ENCODE results near the gene RBM20.

RBM20 gene

GRCh38 chr10:110771486-110771885 lies 127.3 kb downstream of the RBM20 start:
- H3K4me3 ChIP-seq (ENCODE audit: low read length) = no peak overlapping the region

GRCh38 chr10:110771991-110772390 lies 127.9 kb downstream of the RBM20 start:
- Histone ChIP-seq H3F3A (ENCODE audit: insufficient read depth, low read length) (no peaks in the 10 kb centered on the region), H4K20me1 (ENCODE audit: insufficient read depth, low read length) (no peaks in the 10 kb centered on the region), H3K9me3 (replicated peaks; ENCODE audit: insufficient read depth, low read length) (no peaks in the 10 kb centered on the region), H3K4me2 (ENCODE audit: low read depth, low read length) (no peak overlapping the region), H3K27ac (ENCODE audit: low read length) (no peak overlapping the region), H3K9ac (ENCODE audit: low read length) (no peak overlapping the region), H3K27me3 (replicated peaks; ENCODE audit: insufficient read depth, low read length) (no peaks in the 10 kb centered on the region), H3K4me1 (ENCODE audit: low read length) (peaks cover 5% of the 10 kb centered on the region; the same call in 1 of the 2 replicates), H2AFZ (ENCODE audit: low read length) (no peak overlapping the region), H3K4me3 (ENCODE audit: low read length) (no peak overlapping the region), H3K9me2 (replicated peaks; ENCODE audit: insufficient read depth, low read length) (no peaks in the 10 kb centered on the region), H3K79me2 (ENCODE audit: low read length) (no peaks in the 10 kb centered on the region), H3K36me3 (replicated peaks; ENCODE audit: insufficient read depth, low read length) (no peaks in the 10 kb centered on the region)
- DNase-seq = no peak
- TF ChIP-seq CTCF (IDR thresholded peaks at IDR 0.05; ENCODE audit: low read length) (no peak), EZH2 (optimal IDR thresholded peaks at IDR 0.05; ENCODE audit: low read depth, low read length) (no peak), EZH2phosphoT487 (IDR thresholded peaks at IDR 0.05; ENCODE audit: low read length) (no peak)

More at GRCh38 chr10:110771486-110771885, 127.3 kb downstream of the RBM20 start:
- Histone ChIP-seq H4K20me1 (ENCODE audit: insufficient read depth, low read length) (no peaks in the 10 kb centered on the region), H3K9me3 (replicated peaks; ENCODE audit: insufficient read depth, low read length) (no peaks in the 10 kb centered on the region), H3K27ac (ENCODE audit: low read length) (no peak overlapping the region), H3K9me2 (replicated peaks; ENCODE audit: insufficient read depth, low read length) (no peaks in the 10 kb centered on the region), H3F3A (ENCODE audit: insufficient read depth, low read length) (no peaks in the 10 kb centered on the region), H3K27me3 (replicated peaks; ENCODE audit: insufficient read depth, low read length) (no peaks in the 10 kb centered on the region), H2AFZ (ENCODE audit: low read length) (no peak overlapping the region), H3K4me2 (ENCODE audit: low read depth, low read length) (no peak overlapping the region), H3K36me3 (replicated peaks; ENCODE audit: insufficient read depth, low read length) (no peaks in the 10 kb centered on the region), H3K9ac (ENCODE audit: low read length) (no peak overlapping the region), H3K79me2 (ENCODE audit: low read length) (no peaks in the 10 kb centered on the region), H3K4me1 (ENCODE audit: low read length) (peaks cover 5% of the 10 kb centered on the region; the same call in 1 of the 2 replicates)
- DNase-seq = no peak
- TF ChIP-seq EZH2phosphoT487 (IDR thresholded peaks at IDR 0.05; ENCODE audit: low read length) = no peak
- TF ChIP-seq CTCF (IDR thresholded peaks at IDR 0.05; ENCODE audit: low read length) = no peak
- TF ChIP-seq EZH2 (optimal IDR thresholded peaks at IDR 0.05; ENCODE audit: low read depth, low read length) = no peak

GRCh38 chr10:110772454-110773025 lies 128.4 kb downstream of the RBM20 start:
- no peaks in the 10 kb centered on the region for H3K36me3 ChIP-seq (replicated peaks; ENCODE audit: insufficient read depth, low read length)
- H3K79me2 ChIP-seq (ENCODE audit: low read length) = no peaks in the 10 kb centered on the region
- no peaks in the 10 kb centered on the region for H3K27me3 ChIP-seq (replicated peaks; ENCODE audit: insufficient read depth, low read length)
- H3K4me2 ChIP-seq (ENCODE audit: low read depth, low read length) = no peak overlapping the region
- no peak overlapping the region for H3K27ac ChIP-seq (ENCODE audit: low read length)
- H3K9me3 ChIP-seq (replicated peaks; ENCODE audit: insufficient read depth, low read length) = no peaks in the 10 kb centered on the region
- no peak overlapping the region for H2AFZ ChIP-seq (ENCODE audit: low read length)
- no peak overlapping the region for H3K9ac ChIP-seq (ENCODE audit: low read length)
- no peak overlapping the region for H3K4me3 ChIP-seq (ENCODE audit: low read length)
- DNase-seq = no peak
- peaks cover 5% of the 10 kb centered on the region; the same call in 1 of the 2 replicates for H3K4me1 ChIP-seq (ENCODE audit: low read length)
- TF ChIP-seq EZH2phosphoT487 (IDR thresholded peaks at IDR 0.05; ENCODE audit: low read length) = no peak
- TF ChIP-seq CTCF (IDR thresholded peaks at IDR 0.05; ENCODE audit: low read length) = no peak
- TF ChIP-seq EZH2 (optimal IDR thresholded peaks at IDR 0.05; ENCODE audit: low read depth, low read length) = no peak
- H4K20me1 ChIP-seq (ENCODE audit: insufficient read depth, low read length) = no peaks in the 10 kb centered on the region
- no peaks in the 10 kb centered on the region for H3F3A ChIP-seq (ENCODE audit: insufficient read depth, low read length)
- no peaks in the 10 kb centered on the region for H3K9me2 ChIP-seq (replicated peaks; ENCODE audit: insufficient read depth, low read length)

All from MM.1S (cell line).